TTC549 (cell line): ENCODE results near the gene RIPPLY2.

Source experiments
- FAIRE-seq: peaks from 2 replicates; lab custom pipeline; 2012; peaks lifted over from hg19 to GRCh38; lab: Jason Lieb, UNC

The RIPPLY2 gene

GRCh38 chr6:83905648-83906047, 52.5 kb downstream of the RIPPLY2 start:
- FAIRE-seq, result no peak
